Breast epithelium (tissue), 4 donors: ENCODE data around the gene NBEAL1. TPM values are rescaled to one million over a fixed set of nuclear protein-coding genes. Genes with fewer than 3 reads are reported as not detected.
"Not testable (repeated sequence)": the region's sequence is repeated elsewhere in the genome, so short reads cannot be mapped to it uniquely, and the experiment has no call there.

Source experiments
- DNase-seq, 2 donors: peaks; one replicate each; pipeline ENCODE4 v3.0.0-alpha.2; 2019; ENCODE audit warnings: low spot score in 2 of 2
- H3K27ac ChIP-seq, 2 donors: fragments of 200-600 bp; sonication (generic) in 1 of 2; one replicate each; pipeline ENCODE4 v1.5.1; 2016 to 2019; ENCODE audit warnings: mild to moderate bottlenecking in 1 of 2
- H3K27me3 ChIP-seq, 2 donors: fragments of 200-600 bp; sonication (generic) in 1 of 2; one replicate each; pipeline versions ENCODE4 v1.5.1 to v1.6.0; 2017 to 2019; ENCODE audit warnings: control low read depth in 1 of 2, mild to moderate bottlenecking in 1 of 2
- H3K36me3 ChIP-seq: fragments of 200-600 bp; one replicate; pipeline ENCODE4 v1.5.1; 2019
- H3K4me1 ChIP-seq, 2 donors: fragments of 200-600 bp; sonication (generic); one replicate each; pipeline ENCODE4 v1.5.1; 2016 to 2019; ENCODE audit warnings: control low read depth in 1 of 2
- H3K4me3 ChIP-seq, 3 donors: fragments of 200-600 bp; sonication (generic); 1 replicate in 2 of 3; 2 replicates in 1 of 3; pipeline ENCODE4 v1.5.1; 2016 to 2019; ENCODE audit warnings: mild to moderate bottlenecking in 3 of 3, moderate library complexity in 2 of 3
- H3K9me3 ChIP-seq, 2 donors: fragments of 200-600 bp; sonication (generic) in 1 of 2; one replicate each; pipeline ENCODE4 v1.5.1; 2016 to 2019; ENCODE audit warnings: control low read depth in 1 of 2
- CTCF ChIP-seq, 3 donors: fragments of 450-650 bp; IDR thresholded peaks; one replicate each; pipeline ENCODE4 v1.5.1; 2016 to 2017; ENCODE audit warnings: antibody characterized with exemption in 3 of 3, mild to moderate bottlenecking in 3 of 3, moderate library complexity in 3 of 3
- POLR2A ChIP-seq: fragments of 450-650 bp; IDR thresholded peaks from one replicate; pipeline ENCODE4 v1.6.1; 2016; ENCODE audit warnings: antibody characterized with exemption, mild to moderate bottlenecking, moderate library complexity
- POLR2AphosphoS5 ChIP-seq, 3 donors: sonication (generic); formaldehyde crosslinking; IDR thresholded peaks; one replicate each; pipeline ENCODE4 v1.6.1; 2017; ENCODE audit warnings: antibody characterized with exemption in 3 of 3
- intact Hi-C: fragments of 100-400 bp; cut with DNase I; formaldehyde crosslinking; loops from one replicate; pipeline ENCODE4 v1.15.1; 2023; ENCODE audit warnings: low total_unique reads
- total RNA-seq, 3 donors: library from RNA; depleted of rRNA; stranded (reverse); fragments of >200 nt; gene quantifications; one replicate each; pipeline ENCODE4 v1.1.0, GENCODE V29; 2016

Gene NBEAL1
- total RNA-seq, 3 donors from 2014 or later = 34.7 to 84.3 (median 64.9) TPM

- no peaks in the 10 kb centered on the region for H3K36me3 ChIP-seq
- no peaks in the 10 kb centered on the region for H3K27me3 ChIP-seq
- no peak overlapping the region for H3K4me3 ChIP-seq
- TF ChIP-seq POLR2A (no peak), POLR2AphosphoS5 (IDR thresholded peaks at IDR 0.05) (no peak), CTCF (IDR thresholded peaks at IDR 0.05) (no peak)
- H3K9me3 ChIP-seq = no peaks in the 10 kb centered on the region
- intact Hi-C loops = no loop called here
- H3K4me1 ChIP-seq = no peaks in the 10 kb centered on the region
- no peak overlapping the region for H3K27ac ChIP-seq
- DNase-seq = no peak
These were observed 23.9 kb downstream of the NBEAL1 start for GRCh38 chr2:203038586-203038985.

- H3K36me3 ChIP-seq, H3K4me3 ChIP-seq, H3K27me3 ChIP-seq, H3K27ac ChIP-seq, H3K9me3 ChIP-seq, H3K4me1 ChIP-seq, intact Hi-C loops, DNase-seq: not testable (repeated sequence)
These were observed 24.5 kb downstream of the NBEAL1 start for GRCh38 chr2:203039211-203039610.

- Histone ChIP-seq H3K9me3 (no peaks in the 10 kb centered on the region), H3K27ac (no peak overlapping the region), H3K27me3 (no peaks in the 10 kb centered on the region), H3K4me3 (no peak overlapping the region), H3K36me3 (no peaks in the 10 kb centered on the region), H3K4me1 (no peaks in the 10 kb centered on the region)
- TF ChIP-seq POLR2A = no peak
- TF ChIP-seq CTCF (IDR thresholded peaks at IDR 0.05) = no peak
- no peak for TF ChIP-seq POLR2AphosphoS5 (IDR thresholded peaks at IDR 0.05)
- DNase-seq = no peak
- intact Hi-C loops = no loop called here
These were observed 26.4 kb downstream of the NBEAL1 start for GRCh38 chr2:203040966-203041521.

GRCh38 chr2:203042178-203042577, 27.5 kb downstream of the NBEAL1 start:
- no peaks in the 10 kb centered on the region for H3K9me3 ChIP-seq
- no peak for DNase-seq
- no peak for TF ChIP-seq POLR2AphosphoS5 (IDR thresholded peaks at IDR 0.05)
- no peak for TF ChIP-seq CTCF (IDR thresholded peaks at IDR 0.05)
- TF ChIP-seq POLR2A = no peak
- intact Hi-C loops = no loop called here
- no peaks in the 10 kb centered on the region for H3K36me3 ChIP-seq
- no peaks in the 10 kb centered on the region for H3K27me3 ChIP-seq
- H3K27ac ChIP-seq = no peak overlapping the region
- H3K4me1 ChIP-seq = no peaks in the 10 kb centered on the region
- no peak overlapping the region for H3K4me3 ChIP-seq

- no peak for DNase-seq
- intact Hi-C loops = no loop called here
- H3K4me3 ChIP-seq = no peak overlapping the region
- no peaks in the 10 kb centered on the region for H3K4me1 ChIP-seq
- H3K9me3 ChIP-seq = no peaks in the 10 kb centered on the region
- TF ChIP-seq POLR2AphosphoS5 (IDR thresholded peaks at IDR 0.05) = no peak
- TF ChIP-seq POLR2A = no peak
- no peak for TF ChIP-seq CTCF (IDR thresholded peaks at IDR 0.05)
- no peak overlapping the region for H3K27ac ChIP-seq
- H3K36me3 ChIP-seq = no peaks in the 10 kb centered on the region
- no peaks in the 10 kb centered on the region for H3K27me3 ChIP-seq
These were observed 28.6 kb downstream of the NBEAL1 start for GRCh38 chr2:203043226-203043625.

- H3K4me3 ChIP-seq = no peak overlapping the region
- TF ChIP-seq POLR2A = no peak
- TF ChIP-seq CTCF (IDR thresholded peaks at IDR 0.05) = no peak
- TF ChIP-seq POLR2AphosphoS5 (IDR thresholded peaks at IDR 0.05) = no peak
- H3K36me3 ChIP-seq = no peaks in the 10 kb centered on the region
- no peaks in the 10 kb centered on the region for H3K27me3 ChIP-seq
- H3K27ac ChIP-seq = no peak overlapping the region
- H3K4me1 ChIP-seq = no peaks in the 10 kb centered on the region
- H3K9me3 ChIP-seq = no peaks in the 10 kb centered on the region
- DNase-seq = no peak
- intact Hi-C loops = no loop called here
These were observed 31.2 kb downstream of the NBEAL1 start for GRCh38 chr2:203045867-203046266.
